Ascending aorta (tissue), 2 donors: ENCODE results near the gene SLC9A9. TPM values are rescaled to one million over a fixed set of nuclear protein-coding genes. Genes with fewer than 3 reads are reported as not detected.

Source experiments
- DNase-seq, 2 donors: peaks; one replicate each; pipeline ENCODE4 v3.0.0-alpha.2; 2019; ENCODE audit warnings: low spot score in 2 of 2
- H3K27ac ChIP-seq, 2 donors: fragments of 200-600 bp; sonication (generic); one replicate each; pipeline ENCODE4 v1.5.1; 2016 to 2017; ENCODE audit warnings: mild to moderate bottlenecking in 1 of 2
- H3K27me3 ChIP-seq: fragments of 200-600 bp; sonication (generic); one replicate; pipeline ENCODE4 v1.5.1; 2017
- H3K36me3 ChIP-seq, 2 donors: fragments of 200-600 bp; sonication (generic); one replicate each; pipeline ENCODE4 v1.5.1; 2016
- H3K4me1 ChIP-seq, 2 donors: fragments of 200-600 bp; sonication (generic); one replicate each; pipeline ENCODE4 v1.5.1; 2016 to 2017; ENCODE audit warnings: mild to moderate bottlenecking in 1 of 2
- H3K4me3 ChIP-seq, 2 donors: fragments of 200-600 bp; sonication (generic); one replicate each; pipeline ENCODE4 v1.5.1; 2016 to 2017; ENCODE audit warnings: mild to moderate bottlenecking in 1 of 2
- H3K9me3 ChIP-seq, 2 donors: fragments of 200-600 bp; sonication (generic); one replicate each; pipeline ENCODE4 v1.5.1; 2016
- CTCF ChIP-seq, 3 experiments: fragments of 200-600 bp in 2 of 3; fragments of 450-650 bp in 1 of 3; sonication (generic) in 2 of 3; IDR thresholded peaks; one replicate each; pipeline ENCODE4 v1.5.1; 2016 to 2019; ENCODE audit warnings: antibody characterized with exemption in 3 of 3, mild to moderate bottlenecking in 1 of 3, moderate library complexity in 1 of 3
- intact Hi-C: fragments of 100-400 bp; cut with DNase I; formaldehyde crosslinking; loops from one replicate; pipeline ENCODE4 v1.15.1; 2023
- total RNA-seq: library from RNA; depleted of rRNA; stranded (reverse); fragments of >200 nt; gene quantifications from one replicate; pipeline ENCODE4 v1.1.0, GENCODE V29; 2016

The SLC9A9 gene
- total RNA-seq, 1 donor from 2014 or later: 63.4 TPM

- Histone ChIP-seq H3K36me3 (no peaks in the 10 kb centered on the region), H3K27ac (no peak overlapping the region), H3K9me3 (no peaks in the 10 kb centered on the region), H3K27me3 (no peaks in the 10 kb centered on the region), H3K4me1 (no peaks in the 10 kb centered on the region), H3K4me3 (no peak overlapping the region)
- DNase-seq: no peak
- intact Hi-C loops: no loop called here
- no peak for TF ChIP-seq CTCF (IDR thresholded peaks at IDR 0.05)
These were observed 17.0 kb upstream of the SLC9A9 start for GRCh38 chr3:143865302-143865701.

DNA sequence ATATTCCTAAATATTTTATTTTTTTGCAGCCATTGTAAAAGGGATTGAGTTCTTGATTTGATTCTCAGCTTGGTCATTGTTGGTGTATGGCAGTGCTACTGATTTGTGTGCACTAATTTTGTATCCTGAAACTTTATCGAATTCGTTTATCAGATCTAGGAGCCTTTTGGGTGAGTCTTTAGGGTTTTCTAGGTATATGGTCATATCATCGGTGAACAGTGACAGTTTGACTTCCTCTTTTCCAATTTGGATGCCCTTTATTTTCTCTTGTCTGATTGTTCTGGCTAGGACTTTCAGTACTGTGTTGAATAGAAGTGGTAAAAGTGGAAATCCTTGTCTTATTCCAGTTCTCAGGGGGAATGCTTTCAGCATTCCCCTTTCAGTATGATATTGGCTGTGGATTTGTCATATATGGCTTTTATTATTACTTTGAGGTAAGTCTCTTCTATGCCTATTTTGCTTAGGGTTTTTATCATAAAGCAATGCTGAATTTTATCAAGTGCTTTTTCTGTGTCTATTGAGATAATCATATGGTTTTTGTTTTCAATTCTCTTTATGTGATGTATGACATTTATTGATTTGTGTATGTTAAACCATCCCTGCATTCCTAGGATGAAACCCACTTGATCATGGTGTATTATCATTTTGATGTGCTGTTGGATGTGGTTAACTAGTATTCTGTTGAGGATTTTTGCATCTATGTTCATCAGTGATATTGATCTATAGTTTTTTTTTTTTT, 11.4 kb upstream of the SLC9A9 start:
- Histone ChIP-seq H3K4me3 (no peak overlapping the region), H3K36me3 (no peaks in the 10 kb centered on the region), H3K4me1 (no peaks in the 10 kb centered on the region), H3K9me3 (no peaks in the 10 kb centered on the region), H3K27me3 (no peaks in the 10 kb centered on the region), H3K27ac (no peak overlapping the region)
- no peak for TF ChIP-seq CTCF (IDR thresholded peaks at IDR 0.05)
- intact Hi-C loops: no loop called here
- no peak for DNase-seq

GRCh38 chr3:143856252-143856970, 8.1 kb upstream of the SLC9A9 start:
- intact Hi-C loops: no loop called here

GRCh38 chr3:143855183-143855582, 6.9 kb upstream of the SLC9A9 start:
- no peak overlapping the region for H3K27ac ChIP-seq
- no peaks in the 10 kb centered on the region for H3K36me3 ChIP-seq
- H3K27me3 ChIP-seq: no peaks in the 10 kb centered on the region
- H3K9me3 ChIP-seq: no peaks in the 10 kb centered on the region
- no peak for DNase-seq
- intact Hi-C loops: no loop called here
- no peak overlapping the region for H3K4me3 ChIP-seq
- peaks cover 0 to 4% of the 10 kb centered on the region in 2 donors for H3K4me1 ChIP-seq
- TF ChIP-seq CTCF (IDR thresholded peaks at IDR 0.05): no peak

More at GRCh38 chr3:143856252-143856970, 8.1 kb upstream of the SLC9A9 start:
- no peak for DNase-seq
- Histone ChIP-seq H3K27me3 (no peaks in the 10 kb centered on the region), H3K27ac (no peak overlapping the region), H3K4me3 (no peak overlapping the region), H3K4me1 (no peaks in the 10 kb centered on the region), H3K9me3 (no peaks in the 10 kb centered on the region), H3K36me3 (no peaks in the 10 kb centered on the region)
- no peak for TF ChIP-seq CTCF (IDR thresholded peaks at IDR 0.05)

- no peak for TF ChIP-seq CTCF (IDR thresholded peaks at IDR 0.05)
- no peaks in the 10 kb centered on the region for H3K9me3 ChIP-seq
- intact Hi-C loops: no loop called here
- H3K4me1 ChIP-seq: peaks cover 0 to 9% of the 10 kb centered on the region in 2 donors
- no peaks in the 10 kb centered on the region for H3K27me3 ChIP-seq
- no peak overlapping the region for H3K27ac ChIP-seq
- H3K36me3 ChIP-seq: no peaks in the 10 kb centered on the region
- DNase-seq: no peak
- H3K4me3 ChIP-seq: no peak overlapping the region
These were observed 3.2 kb upstream of the SLC9A9 start for GRCh38 chr3:143851331-143852017.
